PC-9 (cell line): ENCODE measurements around the gene SPDYE4.

Source experiments
- CTCF ChIP-seq: fragments of 200-600 bp; sonication (generic); conservative IDR thresholded peaks from 2 replicates; pipeline ENCODE4 v1.6.1; 2017; ENCODE audit warnings: mixed run types, antibody characterized with exemption, mild to moderate bottlenecking, moderate library complexity
- EZH2 ChIP-seq: fragments of 200-600 bp; sonication (generic); IDR thresholded peaks from 2 replicates; pipeline ENCODE4 v1.8.0; 2017; ENCODE audit warnings: antibody characterized with exemption, low read depth

- TF ChIP-seq CTCF = no peak
- no peak for TF ChIP-seq EZH2
These were observed 31.3 kb downstream of the SPDYE4 start for GRCh38 chr17:8726941-8727555.
